Endothelial cell of umbilical vein (primary cell): Measurements from ENCODE around the gene ANKRD12.

Experiments used
- EZH2 ChIP-seq: IDR thresholded peaks from 2 replicates; pipeline ENCODE4 v1.6.1; 2012; ENCODE audit warnings: borderline replicate concordance, low read depth, mild to moderate bottlenecking, moderate library complexity, low read length, inconsistent platforms; ENCODE audit not compliant: severe bottlenecking
- FOS ChIP-seq: IDR thresholded peaks from 2 replicates; pipeline ENCODE4 v1.6.1; 2011; ENCODE audit warnings: mild to moderate bottlenecking, low read length, moderate library complexity, borderline replicate concordance; ENCODE audit not compliant: insufficient read depth
- GATA2 ChIP-seq: IDR thresholded peaks from 2 replicates; pipeline ENCODE4 v1.7.0; 2011; ENCODE audit warnings: low read depth, mild to moderate bottlenecking, moderate library complexity, mixed read lengths, low read length; ENCODE audit not compliant: insufficient read length, insufficient read depth
- JUN ChIP-seq: IDR thresholded peaks from 2 replicates; pipeline ENCODE4 v1.6.1; 2011; ENCODE audit warnings: borderline replicate concordance, low read depth; ENCODE audit not compliant: insufficient read length, insufficient read depth
- MYC ChIP-seq: IDR thresholded peaks from one replicate; pipeline ENCODE4 v1.6.1; 2011; ENCODE audit warnings: mild to moderate bottlenecking, low read depth, low read length
- POLR2A ChIP-seq: IDR thresholded peaks from 2 replicates; pipeline ENCODE4 v1.6.1; 2012; ENCODE audit warnings: low read depth, mild to moderate bottlenecking, control low read depth, low read length
- POLR2AphosphoS5 ChIP-seq: IDR thresholded peaks from 2 replicates; pipeline ENCODE4 v1.6.1; 2012; ENCODE audit warnings: low read depth, mild to moderate bottlenecking, control low read depth, low read length, moderate library complexity; ENCODE audit not compliant: insufficient read depth
- TF ChIP-seq, protein P1 (sequence below), 2 donors: IDR thresholded peaks; 1 replicate in 1 of 2; 2 replicates in 1 of 2; pipeline ENCODE4 v1.5.1; 2011; ENCODE audit warnings: low read length in 2 of 2, mild to moderate bottlenecking in 2 of 2, moderate library complexity in 2 of 2, control low read depth in 1 of 2, inconsistent platforms in 1 of 2, low read depth in 1 of 2; ENCODE audit not compliant: insufficient read depth in 1 of 2; ENCODE audit errors: extremely low read depth in 1 of 2
- TF ChIP-seq, protein P2 (sequence below): IDR thresholded peaks from 2 replicates; pipeline ENCODE4 v1.6.1; 2011; ENCODE audit not compliant: insufficient read depth, insufficient read length

DNA sequence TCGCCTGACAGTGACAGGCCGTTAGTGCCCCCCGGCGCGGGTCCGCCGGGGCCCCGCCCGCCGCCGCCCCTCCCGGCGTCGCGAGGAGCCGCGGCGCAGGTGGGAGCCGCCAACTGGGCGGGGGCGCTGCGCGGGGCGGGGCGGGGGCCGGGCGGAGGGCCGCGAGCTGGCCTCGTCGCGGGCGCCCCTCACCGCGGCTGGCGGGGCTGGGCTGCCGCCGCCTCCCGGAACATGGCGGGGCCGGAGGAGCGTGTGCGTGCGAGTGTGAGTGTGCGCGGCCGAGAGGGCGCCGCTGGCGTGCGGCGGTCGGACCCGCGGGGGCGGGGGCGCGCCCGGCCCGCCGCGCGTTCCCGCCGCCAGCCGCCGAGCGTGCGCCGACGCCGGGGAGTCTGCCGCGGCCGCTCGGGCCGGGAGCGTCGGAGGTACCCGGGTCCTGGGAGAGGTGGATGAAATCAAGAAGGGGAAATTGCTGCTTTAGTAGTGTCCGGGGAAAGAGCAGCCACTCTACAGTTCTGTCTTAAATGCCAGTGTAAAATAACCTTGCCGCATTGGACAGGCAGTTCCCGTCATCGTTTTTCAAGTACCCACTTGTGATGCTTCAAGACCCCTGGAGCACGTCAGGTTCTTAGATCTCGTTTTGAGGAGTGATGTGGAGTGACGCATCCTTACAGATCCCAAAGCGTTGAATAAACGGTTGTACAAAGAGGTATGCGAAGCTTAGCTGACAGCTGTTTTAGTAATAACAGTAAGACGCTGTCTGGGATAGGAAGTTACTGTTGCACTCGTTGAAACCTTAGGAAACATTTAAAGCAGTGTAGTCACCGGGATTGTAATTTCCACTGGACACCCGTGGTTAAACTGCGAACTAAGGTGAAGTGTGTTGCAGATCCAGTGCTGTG, 836 bp downstream of the ANKRD12 start:
- TF ChIP-seq, protein P1, sequence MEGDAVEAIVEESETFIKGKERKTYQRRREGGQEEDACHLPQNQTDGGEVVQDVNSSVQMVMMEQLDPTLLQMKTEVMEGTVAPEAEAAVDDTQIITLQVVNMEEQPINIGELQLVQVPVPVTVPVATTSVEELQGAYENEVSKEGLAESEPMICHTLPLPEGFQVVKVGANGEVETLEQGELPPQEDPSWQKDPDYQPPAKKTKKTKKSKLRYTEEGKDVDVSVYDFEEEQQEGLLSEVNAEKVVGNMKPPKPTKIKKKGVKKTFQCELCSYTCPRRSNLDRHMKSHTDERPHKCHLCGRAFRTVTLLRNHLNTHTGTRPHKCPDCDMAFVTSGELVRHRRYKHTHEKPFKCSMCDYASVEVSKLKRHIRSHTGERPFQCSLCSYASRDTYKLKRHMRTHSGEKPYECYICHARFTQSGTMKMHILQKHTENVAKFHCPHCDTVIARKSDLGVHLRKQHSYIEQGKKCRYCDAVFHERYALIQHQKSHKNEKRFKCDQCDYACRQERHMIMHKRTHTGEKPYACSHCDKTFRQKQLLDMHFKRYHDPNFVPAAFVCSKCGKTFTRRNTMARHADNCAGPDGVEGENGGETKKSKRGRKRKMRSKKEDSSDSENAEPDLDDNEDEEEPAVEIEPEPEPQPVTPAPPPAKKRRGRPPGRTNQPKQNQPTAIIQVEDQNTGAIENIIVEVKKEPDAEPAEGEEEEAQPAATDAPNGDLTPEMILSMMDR (IDR thresholded peaks at IDR 0.05; ENCODE audit: extremely low read depth in 1 of 2, insufficient read depth in 1 of 2, low read depth in 1 of 2, low read length in 2 of 2) = no peak
- TF ChIP-seq JUN = peak; percentile 22
- TF ChIP-seq POLR2A = no peak
- no peak for TF ChIP-seq EZH2
- TF ChIP-seq POLR2AphosphoS5 = no peak
- no peak for TF ChIP-seq FOS
- no peak for TF ChIP-seq MYC
- TF ChIP-seq, protein P2, sequence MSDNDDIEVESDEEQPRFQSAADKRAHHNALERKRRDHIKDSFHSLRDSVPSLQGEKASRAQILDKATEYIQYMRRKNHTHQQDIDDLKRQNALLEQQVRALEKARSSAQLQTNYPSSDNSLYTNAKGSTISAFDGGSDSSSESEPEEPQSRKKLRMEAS = no peak
- TF ChIP-seq GATA2 = no peak
